NCI-H1694 (cell line): ENCODE measurements around the gene SYT8.

ENCODE experiments used
- DNase-seq: peaks from one replicate; lab custom pipeline; 2025; lab: John Stamatoyannopoulos, UW

SYT8 gene

DNA sequence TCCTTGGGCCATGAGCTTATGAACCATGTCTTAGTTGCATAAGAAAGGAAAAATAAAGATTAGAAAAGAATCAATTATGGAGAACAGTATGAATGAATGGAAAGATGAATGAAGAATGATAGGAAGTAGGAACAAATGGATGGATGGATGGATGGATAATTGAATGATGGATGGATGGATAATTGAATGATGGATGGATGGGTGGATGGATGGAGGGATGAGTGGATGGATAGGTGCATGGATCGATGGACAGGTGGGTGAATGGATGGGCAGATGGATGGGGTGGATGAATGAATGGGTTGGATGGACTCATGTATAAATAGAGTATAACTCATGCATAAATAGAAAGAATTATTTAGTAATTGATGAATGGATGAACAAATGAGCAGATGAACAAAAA is 25.3 kb downstream of the SYT8 start:
- DNase-seq: no peak

DNA sequence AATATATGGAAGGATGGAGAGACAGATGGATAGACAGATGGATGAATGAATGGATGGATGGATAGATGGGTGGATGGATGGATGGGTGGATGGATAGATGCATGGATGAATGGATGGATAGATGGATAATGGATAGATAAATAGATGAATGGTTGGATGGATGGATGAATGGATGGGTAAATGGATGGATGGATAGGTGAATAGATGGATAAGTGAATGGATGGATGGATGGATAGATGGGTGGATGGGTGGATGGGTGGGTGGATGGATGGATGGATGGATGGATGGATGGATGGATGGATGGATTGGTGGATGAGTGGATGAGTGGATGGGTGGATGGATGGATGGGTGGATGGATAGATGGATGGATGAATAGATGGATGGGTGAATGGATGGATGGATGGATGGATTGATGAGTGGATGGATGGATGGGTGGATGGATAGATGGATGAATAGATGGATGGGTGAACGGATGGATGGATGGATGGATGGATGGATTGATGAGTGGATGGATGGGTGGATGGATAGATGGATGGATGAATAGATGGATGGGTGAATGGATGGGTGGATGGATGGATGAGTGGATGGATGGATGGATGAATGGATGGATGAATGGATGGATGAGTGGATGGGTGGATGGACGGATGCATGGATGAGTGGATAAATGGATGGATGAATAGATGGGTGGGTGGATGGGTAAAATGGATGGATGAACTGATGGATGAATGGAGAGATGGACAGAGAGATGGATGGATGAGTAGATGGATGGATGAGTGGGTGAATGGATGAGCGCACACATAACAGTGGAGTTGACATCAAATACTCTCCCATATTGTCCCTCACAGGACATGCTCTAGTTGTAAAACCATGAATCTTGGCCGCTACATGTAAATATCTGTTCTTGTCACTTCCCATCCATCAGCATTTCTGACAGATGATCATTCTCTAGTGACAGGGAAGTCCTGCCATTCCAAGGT is 26.9 kb downstream of the SYT8 start:
- DNase-seq: no peak

DNA sequence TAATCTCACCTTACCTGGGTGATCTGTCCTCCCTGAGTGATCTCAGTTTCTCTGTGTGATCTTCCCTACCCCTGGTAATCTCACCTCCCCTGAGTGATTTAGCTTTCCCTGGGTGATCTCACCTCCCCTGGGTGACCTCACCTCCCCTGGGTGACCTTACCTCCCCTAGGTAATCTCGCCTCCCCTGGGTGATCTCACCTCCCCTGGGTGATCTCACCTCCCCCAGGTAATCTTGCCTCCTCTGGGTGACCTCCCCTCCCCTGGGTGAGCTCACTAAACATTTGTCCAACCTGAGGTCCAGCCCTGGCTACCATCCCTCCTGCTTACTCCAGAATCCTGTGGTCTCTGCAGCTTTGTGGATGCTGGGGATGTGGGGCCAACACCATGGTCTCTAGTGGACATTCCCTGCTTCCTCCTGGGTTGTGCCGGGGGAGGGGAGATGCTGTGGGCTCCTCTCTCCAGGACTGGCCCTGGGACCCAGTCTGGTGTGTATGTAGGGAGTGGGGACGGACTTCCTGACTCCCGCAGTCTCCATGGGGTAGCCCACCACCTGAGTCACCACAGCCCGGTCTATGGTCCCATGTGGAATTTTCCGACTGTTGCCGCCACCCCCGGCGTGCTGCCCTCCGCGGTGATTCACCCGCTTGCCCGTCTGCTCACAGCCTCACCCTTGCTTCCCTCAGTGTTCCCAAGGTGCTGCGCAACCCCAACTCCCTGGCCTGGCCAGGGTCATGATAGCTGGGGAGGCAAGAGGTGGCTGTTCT is 28.0 kb downstream of the SYT8 start:
- DNase-seq: no peak

- DNase-seq: no peak
These were observed 28.8 kb downstream of the SYT8 start for GRCh38 chr11:1863352-1864216.

GRCh38 chr11:1864231-1864630 is 29.4 kb downstream of the SYT8 start:
- DNase-seq: no peak

DNA sequence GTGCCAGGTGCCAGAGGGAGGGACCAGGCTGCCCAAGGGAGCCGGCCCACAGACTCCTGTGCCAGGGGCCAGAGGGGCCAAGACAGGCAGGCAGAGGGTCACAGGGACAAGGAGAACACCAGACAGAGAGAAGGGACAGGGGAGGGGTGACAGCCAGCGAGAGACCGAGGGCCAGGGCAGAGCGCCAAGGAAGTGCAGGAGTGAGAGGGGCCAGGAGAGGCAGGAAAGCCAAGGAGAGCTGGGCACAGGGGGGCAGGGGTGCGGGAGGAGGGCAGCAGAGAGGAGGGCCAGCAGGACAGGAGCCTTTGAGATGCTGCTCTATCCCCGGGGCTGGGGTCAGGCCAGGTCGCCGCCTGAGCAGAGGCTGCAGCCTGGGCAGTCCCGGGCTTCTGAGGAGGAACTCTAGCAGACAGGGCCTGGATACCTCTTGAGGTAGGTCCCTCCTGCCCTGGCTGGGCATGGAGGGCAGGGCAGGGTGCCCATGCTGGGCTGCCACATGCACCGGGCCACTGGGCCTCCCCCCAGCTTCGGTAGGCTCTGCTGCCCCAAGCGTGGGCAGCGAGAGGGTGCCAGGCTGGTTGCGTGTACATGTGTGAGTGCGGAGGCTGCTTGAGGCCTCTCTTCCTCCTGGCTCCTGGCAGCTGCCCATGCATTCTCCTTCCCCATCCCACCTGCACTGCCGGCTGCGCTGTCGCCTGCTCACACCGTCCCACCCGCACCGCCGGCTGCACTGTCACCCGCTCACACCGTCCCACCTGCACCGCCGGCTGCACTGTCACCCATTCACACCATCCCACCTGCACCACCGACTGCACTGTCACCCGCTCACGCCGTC is 30.3 kb downstream of the SYT8 start:
- DNase-seq: no peak

DNA sequence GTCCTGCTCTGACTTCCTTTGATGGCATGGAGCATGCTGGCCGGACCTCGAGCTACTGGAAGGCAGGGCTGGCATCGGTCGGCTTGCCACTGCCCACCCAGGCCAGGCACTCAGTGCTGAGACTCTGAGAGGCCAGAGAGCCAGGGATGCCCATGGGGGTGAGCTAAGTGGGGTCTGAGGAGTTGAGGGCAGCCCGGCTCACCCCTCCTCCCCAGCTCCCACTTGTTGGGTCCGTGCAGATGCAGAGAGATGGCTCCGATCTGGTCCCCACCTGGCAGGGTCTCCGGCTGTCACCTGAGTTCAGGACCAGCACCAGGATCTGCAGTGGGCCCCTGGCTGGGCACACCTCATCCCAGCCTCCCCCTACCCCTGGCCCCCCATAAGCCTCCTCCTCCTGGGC is 31.4 kb downstream of the SYT8 start:
- DNase-seq: no peak

GRCh38 chr11:1866776-1867175 is 32.0 kb downstream of the SYT8 start:
- DNase-seq: no peak

DNA sequence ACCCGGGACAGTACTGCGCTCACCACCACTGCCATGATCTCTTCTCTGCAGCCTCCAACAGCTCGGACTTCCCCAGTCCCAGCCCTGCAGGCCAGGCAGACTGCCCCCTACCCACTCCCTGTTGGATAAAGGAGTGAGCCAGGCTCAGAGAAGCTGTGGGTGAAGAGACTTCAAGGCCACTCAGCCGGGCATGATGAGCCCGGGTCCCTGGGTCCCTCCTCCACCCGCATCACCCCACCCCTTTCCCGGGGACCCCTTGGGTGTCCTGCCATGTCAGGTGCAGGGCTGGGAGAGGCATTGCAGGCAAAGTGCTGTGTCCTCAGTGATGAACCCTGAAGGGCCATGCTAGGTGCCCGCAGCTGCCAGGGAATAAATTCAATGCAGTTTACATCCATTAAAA is 32.6 kb downstream of the SYT8 start:
- DNase-seq: no peak

DNA sequence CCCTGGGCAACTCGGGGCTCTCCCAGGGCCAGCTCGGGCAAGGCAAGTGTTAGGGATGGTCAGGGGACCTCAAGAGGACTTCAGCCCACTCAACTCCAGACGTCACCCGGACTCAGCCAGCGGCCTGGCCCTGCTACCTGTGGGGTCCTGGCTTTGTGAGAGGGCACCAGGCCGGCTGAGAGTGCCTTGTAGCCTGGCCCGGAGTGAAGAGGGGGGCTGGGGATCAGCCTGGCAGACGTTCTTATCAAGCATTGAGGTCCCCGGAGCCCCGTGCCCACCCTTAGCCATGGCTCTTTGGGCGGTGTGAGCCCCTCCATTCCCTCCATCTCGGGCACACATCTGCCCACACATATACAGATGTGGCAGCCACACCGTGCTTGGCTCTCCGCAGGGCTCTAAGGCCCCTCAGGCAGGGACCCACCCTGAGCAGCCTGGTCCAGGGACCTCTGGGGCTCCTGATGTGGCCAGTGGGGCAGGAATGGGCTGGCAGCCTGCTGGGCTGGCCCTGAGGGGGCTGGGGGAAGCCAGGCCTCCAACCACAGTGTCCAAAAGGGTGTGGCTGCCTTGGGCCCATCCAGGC is 33.4 kb downstream of the SYT8 start:
- DNase-seq: no peak

DNA sequence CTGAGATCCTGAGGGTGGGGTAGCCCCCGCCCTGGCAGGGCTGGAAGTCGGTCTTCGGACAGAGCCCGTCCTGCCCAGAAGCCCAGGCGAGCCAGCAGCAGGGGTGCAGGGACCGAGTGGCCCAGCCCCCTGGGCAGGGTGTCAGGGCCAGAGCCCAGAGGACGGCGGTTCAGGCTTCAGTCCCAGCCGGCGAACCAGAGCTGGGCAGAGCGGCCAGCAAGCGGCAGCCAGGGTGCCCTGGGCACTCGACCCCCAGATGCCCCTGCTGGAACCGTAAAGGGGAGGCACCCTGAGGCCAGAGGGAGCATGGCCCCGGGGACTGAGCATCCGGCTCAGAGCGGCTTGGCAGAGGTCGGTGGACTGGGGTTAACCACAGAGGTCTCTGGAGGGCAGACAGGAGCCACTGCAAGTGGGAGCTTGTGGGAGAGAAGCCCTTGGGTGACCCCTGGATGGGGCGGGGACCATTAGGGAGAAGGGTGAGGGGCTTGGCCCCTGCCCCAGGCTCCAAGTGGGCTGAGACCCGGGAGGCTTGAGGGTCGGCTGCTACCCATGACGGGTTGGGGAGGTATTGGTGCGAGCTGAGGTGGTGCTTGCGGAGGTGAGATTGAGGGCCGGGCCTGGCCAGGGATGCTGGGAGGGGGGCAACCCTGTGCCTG is 34.0 kb downstream of the SYT8 start:
- no peak for DNase-seq

GRCh38 chr11:1869427-1870325 is 34.9 kb downstream of the SYT8 start:
- no peak for DNase-seq

GRCh38 chr11:1870326-1870696 is 35.5 kb downstream of the SYT8 start:
- no peak for DNase-seq

- DNase-seq: no peak
These were observed 36.1 kb downstream of the SYT8 start for GRCh38 chr11:1870721-1871466.

DNA sequence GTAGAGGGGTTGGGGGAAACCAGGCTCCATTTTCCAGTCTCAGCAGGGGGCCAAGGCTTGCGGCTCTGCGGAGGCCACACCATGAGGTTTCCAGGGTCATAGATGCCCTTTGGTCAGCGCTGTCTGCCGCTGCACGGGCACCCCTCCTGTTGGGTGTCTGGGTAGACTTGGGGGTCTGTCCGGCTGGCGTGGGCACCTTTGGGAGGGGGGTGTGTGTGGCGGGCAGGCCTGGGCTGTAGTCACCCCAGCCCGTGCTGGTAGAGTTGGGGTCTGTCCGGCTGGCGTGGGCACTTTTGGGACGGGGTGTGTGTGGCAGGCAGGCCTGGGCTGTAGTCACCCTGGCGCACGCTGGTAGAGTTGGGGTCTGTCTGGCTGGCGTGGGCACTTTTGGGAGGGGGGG is 36.7 kb downstream of the SYT8 start:
- no peak for DNase-seq

GRCh38 chr11:1872267-1872985 is 37.6 kb downstream of the SYT8 start:
- no peak for DNase-seq

DNA sequence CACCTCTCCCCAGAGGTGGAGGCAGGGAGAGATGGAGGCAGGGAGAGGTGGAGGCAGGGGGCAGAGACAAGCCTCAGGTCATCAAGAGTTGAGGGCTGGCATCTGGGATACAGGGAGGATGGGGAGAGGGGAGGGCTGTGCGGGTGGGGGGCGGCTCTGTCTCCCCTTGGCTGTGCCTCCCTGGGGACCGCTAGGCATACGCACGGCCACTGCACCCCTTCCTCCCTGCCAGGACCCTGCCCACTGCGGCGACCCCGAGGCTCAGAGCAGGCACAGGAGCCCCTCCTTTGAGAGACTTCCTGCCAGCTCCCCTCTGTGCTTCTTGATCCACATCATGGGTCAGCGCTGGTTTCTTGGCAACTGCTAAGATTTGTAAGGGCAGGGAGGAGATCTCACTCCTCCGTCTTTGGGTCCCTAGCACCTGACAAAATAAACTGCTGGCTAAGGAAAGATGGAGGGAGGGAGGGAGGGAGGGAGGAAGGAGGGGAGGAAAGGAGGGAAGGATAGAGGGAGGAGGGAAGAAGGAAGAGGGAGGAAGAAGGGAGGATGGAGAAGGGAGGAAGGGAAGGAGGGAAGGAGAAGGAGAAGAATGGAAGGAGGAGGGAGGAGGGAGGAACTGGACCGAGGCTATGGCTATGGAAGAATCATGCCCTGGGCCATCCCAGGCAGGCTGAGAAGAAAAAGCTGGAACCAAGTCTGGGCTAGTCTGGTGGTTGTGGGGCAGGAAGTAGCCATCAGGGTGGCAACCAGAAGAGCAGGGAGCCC is 38.4 kb downstream of the SYT8 start:
- DNase-seq: no peak
